ENCODE measurements around the gene PPP6R2.
"Not testable (repeated sequence)": the region's sequence is repeated elsewhere in the genome, so short reads cannot be mapped to it uniquely, and the experiment has no call there.

Gene PPP6R2

GRCh38 chr22:50376085-50376651, 33.0 kb downstream of the PPP6R2 start:
- peaks cover 93% of the 10 kb centered on the region for H3K36me3 Mint-ChIP-seq
- H3K27ac Mint-ChIP-seq, result peak overlapping the region; percentile 29
- H3K4me3 Mint-ChIP-seq, result no peak overlapping the region
- peaks cover 6% of the 10 kb centered on the region for H3K4me1 Mint-ChIP-seq
- ATAC-seq (peak; percentile 50), DNase-seq (ENCODE audit: low spot score in 2 of 2) (no peak)
- H3K9me3 Mint-ChIP-seq, result no peaks in the 10 kb centered on the region

GRCh38 chr22:50381021-50381555, 38.0 kb downstream of the PPP6R2 start:
- Mint-ChIP-seq H3K36me3 (peaks cover 86% of the 10 kb centered on the region), H3K27ac (peak overlapping the region; percentile 17), H3K4me1 (peaks cover 12% of the 10 kb centered on the region)
- H3K4me3 Mint-ChIP-seq; H3K9me3 Mint-ChIP-seq; DNase-seq (ENCODE audit: low spot score in 2 of 2); ATAC-seq: not testable (repeated sequence)

GRCh38 chr22:50396751-50397370, 53.7 kb downstream of the PPP6R2 start:
- Mint-ChIP-seq H3K4me3 (no peak overlapping the region), H3K36me3 (peaks cover 84% of the 10 kb centered on the region), H3K4me1 (peaks cover 42% of the 10 kb centered on the region), H3K27ac (peak overlapping the region; percentile 91), H3K9me3 (no peaks in the 10 kb centered on the region)
- ATAC-seq (no peak), DNase-seq (ENCODE audit: low spot score in 2 of 2) (no peak)

GRCh38 chr22:50397371-50398060, 54.4 kb downstream of the PPP6R2 start:
- Mint-ChIP-seq H3K27ac (peak overlapping the region; percentile 91), H3K36me3 (peaks cover 84% of the 10 kb centered on the region)
- ATAC-seq, result not testable (repeated sequence)

GRCh38 chr22:50398831-50399648, 55.9 kb downstream of the PPP6R2 start:
- no peak for DNase-seq (ENCODE audit: low spot score in 2 of 2)
- ATAC-seq, result no peak
- H3K27ac Mint-ChIP-seq, result peak overlapping the region; percentile 65
- peaks cover 45% of the 10 kb centered on the region for H3K4me1 Mint-ChIP-seq
- H3K9me3 Mint-ChIP-seq, result no peaks in the 10 kb centered on the region
- H3K4me3 Mint-ChIP-seq, result no peak overlapping the region
- H3K36me3 Mint-ChIP-seq, result peaks cover 81% of the 10 kb centered on the region

More at GRCh38 chr22:50397371-50398060, 54.4 kb downstream of the PPP6R2 start:
- not testable (repeated sequence) for H3K4me3 Mint-ChIP-seq; H3K9me3 Mint-ChIP-seq; DNase-seq (ENCODE audit: low spot score in 2 of 2)
- peaks cover 42% of the 10 kb centered on the region for H3K4me1 Mint-ChIP-seq

- Mint-ChIP-seq H3K9me3 (no peaks in the 10 kb centered on the region), H3K36me3 (peaks cover 79% of the 10 kb centered on the region), H3K4me3 (no peak overlapping the region)
Measured at GRCh38 chr22:50399751-50400331, 56.7 kb downstream of the PPP6R2 start.

GRCh38 chr22:50400406-50400805, 57.3 kb downstream of the PPP6R2 start:
- Mint-ChIP-seq H3K27ac (peak overlapping the region; percentile 65), H3K9me3 (no peaks in the 10 kb centered on the region), H3K4me3 (no peak overlapping the region), H3K4me1 (peaks cover 48% of the 10 kb centered on the region), H3K36me3 (peaks cover 74% of the 10 kb centered on the region)
- ATAC-seq (no peak), DNase-seq (ENCODE audit: low spot score in 2 of 2) (no peak)

More at GRCh38 chr22:50399751-50400331, 56.7 kb downstream of the PPP6R2 start:
- H3K27ac Mint-ChIP-seq, result peak overlapping the region; percentile 65
- DNase-seq (ENCODE audit: low spot score in 2 of 2) (peak in 1 of 2 donors; percentile 9), ATAC-seq (peak; percentile 80)
- H3K4me1 Mint-ChIP-seq, result peaks cover 48% of the 10 kb centered on the region

GRCh38 chr22:50400931-50401330, 57.8 kb downstream of the PPP6R2 start:
- Mint-ChIP-seq H3K36me3 (peaks cover 70% of the 10 kb centered on the region), H3K27ac (peak overlapping the region; percentile 65), H3K9me3 (no peaks in the 10 kb centered on the region), H3K4me3 (no peak overlapping the region), H3K4me1 (peaks cover 47% of the 10 kb centered on the region)
- ATAC-seq (no peak), DNase-seq (ENCODE audit: low spot score in 2 of 2) (no peak)

- H3K4me1 Mint-ChIP-seq, result peaks cover 41% of the 10 kb centered on the region
- H3K27ac Mint-ChIP-seq, result peak overlapping the region; percentile 54
- H3K4me3 Mint-ChIP-seq, result no peak overlapping the region
Measured at GRCh38 chr22:50401907-50402306, 58.8 kb downstream of the PPP6R2 start.

GRCh38 chr22:50403701-50404101, 60.6 kb downstream of the PPP6R2 start:
- Mint-ChIP-seq H3K4me1 (peaks cover 37% of the 10 kb centered on the region), H3K27ac (peak overlapping the region; percentile 83), H3K36me3 (peaks cover 81% of the 10 kb centered on the region), H3K9me3 (no peaks in the 10 kb centered on the region), H3K4me3 (no peak overlapping the region)
- DNase-seq (ENCODE audit: low spot score in 2 of 2) (no peak), ATAC-seq (no peak)

More at GRCh38 chr22:50401907-50402306, 58.8 kb downstream of the PPP6R2 start:
- ATAC-seq (no peak), DNase-seq (ENCODE audit: low spot score in 2 of 2) (no peak)
- no peaks in the 10 kb centered on the region for H3K9me3 Mint-ChIP-seq
- H3K36me3 Mint-ChIP-seq, result peaks cover 70% of the 10 kb centered on the region

GRCh38 chr22:50406416-50407170, 63.5 kb downstream of the PPP6R2 start:
- no peak overlapping the region for H3K4me3 Mint-ChIP-seq
- ATAC-seq (no peak), DNase-seq (ENCODE audit: low spot score in 2 of 2) (no peak)
- no peaks in the 10 kb centered on the region for H3K9me3 Mint-ChIP-seq
- peaks cover 19% of the 10 kb centered on the region for H3K4me1 Mint-ChIP-seq
- peaks cover 84% of the 10 kb centered on the region for H3K36me3 Mint-ChIP-seq
- peak overlapping the region; percentile 82 for H3K27ac Mint-ChIP-seq

- no peak for ATAC-seq
- Mint-ChIP-seq H3K9me3 (no peaks in the 10 kb centered on the region), H3K4me1 (peaks cover 15% of the 10 kb centered on the region), H3K36me3 (peaks cover 84% of the 10 kb centered on the region), H3K27ac (peak overlapping the region; percentile 7), H3K4me3 (no peak overlapping the region)
- DNase-seq (ENCODE audit: low spot score in 2 of 2), result no peak
Measured at GRCh38 chr22:50408311-50408710, 65.2 kb downstream of the PPP6R2 start.

- H3K36me3 Mint-ChIP-seq, result peaks cover 87% of the 10 kb centered on the region
- H3K4me1 Mint-ChIP-seq, result not testable (repeated sequence)
Measured at GRCh38 chr22:50408954-50409353, 65.8 kb downstream of the PPP6R2 start.

More at GRCh38 chr22:50408954-50409353, 65.8 kb downstream of the PPP6R2 start:
- H3K27ac Mint-ChIP-seq; H3K4me3 Mint-ChIP-seq; ATAC-seq; DNase-seq (ENCODE audit: low spot score in 2 of 2); H3K9me3 Mint-ChIP-seq: not testable (repeated sequence)

All from stimulated activated effector memory CD8-positive, alpha-beta T cell treated with anti-CD3 and anti-CD28 coated beads, Interleukin-12 subunit alpha, Interleukin-12 subunit beta, amount 100 ng/mL, for 72 hours (primary cell).